Endothelial cell of umbilical vein (primary cell): ENCODE measurements around the gene ORAI3. TPM values are rescaled to one million over a fixed set of nuclear protein-coding genes. Genes with fewer than 3 reads are reported as not detected.

ENCODE experiments used
- BruUV-seq: library from RNA; stranded (reverse); fragments of 400-500 nt; replicated peaks from 2 replicates; lab custom pipeline; 2021; lab: Mats Ljungman, UMichigan
- CTCF ChIA-PET: fragments of 300-600, 350-600 bp; sonication (Branson Sonifier 250); formaldehyde crosslinking; loops from one replicate; lab custom pipeline; 2021; ENCODE audit warnings: antibody characterized with exemption, inconsistent platforms; lab: Charles Lee
- POLR2A ChIA-PET: fragments of 300-600, 350-600 bp; sonication (Branson Sonifier 250); formaldehyde crosslinking; loops from one replicate; lab custom pipeline; 2021; ENCODE audit warnings: antibody characterized with exemption, inconsistent platforms; lab: Charles Lee
- DNase-seq: peaks from one replicate; pipeline ENCODE4 v3.0.0-alpha.2; 2011; ENCODE audit warnings: low read depth, low spot score
- FAIRE-seq: peaks from 2 replicates; lab custom pipeline; 2011; peaks lifted over from hg19 to GRCh38; lab: Jason Lieb, UNC
- H2AFZ ChIP-seq: 2 replicates; pipeline ENCODE4 v1.6.0; 2012; ENCODE audit warnings: low read depth, low read length, control low read depth, inconsistent platforms
- H3K27ac ChIP-seq: 2 replicates; pipeline ENCODE4 v1.5.1; 2011; ENCODE audit warnings: low read depth, mild to moderate bottlenecking, control low read depth, low read length, moderate library complexity; ENCODE audit not compliant: insufficient read depth
- H3K27me3 ChIP-seq, 2 experiments: 2 replicates each; pipeline versions ENCODE4 v1.6.0 to v1.6.1; 2011; ENCODE audit warnings: low read length in 2 of 2, mixed read lengths in 1 of 2; ENCODE audit not compliant: control insufficient read depth in 2 of 2, insufficient read depth in 2 of 2
- H3K36me3 ChIP-seq, 2 experiments: 2 replicates in 1 of 2; 3 replicates in 1 of 2; pipeline ENCODE4 v1.5.1; 2011; ENCODE audit warnings: low read length in 2 of 2, mild to moderate bottlenecking in 1 of 2, moderate library complexity in 1 of 2; ENCODE audit not compliant: control insufficient read depth in 2 of 2, insufficient read depth in 2 of 2; ENCODE audit errors: extremely low read depth in 1 of 2
- H3K4me1 ChIP-seq: 3 replicates; pipeline ENCODE4 v1.5.1; 2011; ENCODE audit warnings: mild to moderate bottlenecking, low read length; ENCODE audit not compliant: control insufficient read depth, insufficient read depth; ENCODE audit errors: extremely low read depth
- H3K4me2 ChIP-seq: 2 replicates; pipeline ENCODE4 v1.6.1; 2011; ENCODE audit warnings: low read length, control low read depth, mixed read lengths; ENCODE audit not compliant: insufficient read depth
- H3K4me3 ChIP-seq, 3 experiments: fragments of 200-600 bp in 1 of 3; sonication (generic), shearing (Covaris generic) in 1 of 3; replicated peaks in 1 of 3; 2 replicates each; pipeline ENCODE4 v1.5.1; 2011 to 2016; ENCODE audit warnings: control low read depth in 3 of 3, low read length in 3 of 3, mild to moderate bottlenecking in 2 of 3, inconsistent platforms in 1 of 3, low read depth in 1 of 3, moderate library complexity in 1 of 3; ENCODE audit not compliant: insufficient read depth in 1 of 3
- H3K79me2 ChIP-seq: 2 replicates; pipeline ENCODE4 v1.6.0; 2012; ENCODE audit warnings: low read length, inconsistent platforms; ENCODE audit not compliant: control insufficient read depth, insufficient read depth
- H3K9ac ChIP-seq: replicated peaks from 2 replicates; pipeline ENCODE3; 2011; ENCODE audit warnings: low read length, control low read depth; ENCODE audit not compliant: insufficient read depth; ENCODE audit errors: extremely low read depth
- H3K9me1 ChIP-seq: replicated peaks from 3 replicates; pipeline ENCODE4 v1.6.0; 2011; ENCODE audit warnings: mild to moderate bottlenecking, low read length; ENCODE audit not compliant: control insufficient read depth, insufficient read depth; ENCODE audit errors: extremely low read depth
- H3K9me3 ChIP-seq: replicated peaks from 2 replicates; pipeline ENCODE4 v1.5.1; 2012; ENCODE audit warnings: low read length, inconsistent platforms; ENCODE audit not compliant: control insufficient read depth, insufficient read depth
- H4K20me1 ChIP-seq: replicated peaks from 2 replicates; pipeline ENCODE3; 2011; ENCODE audit warnings: mild to moderate bottlenecking, low read length; ENCODE audit not compliant: control insufficient read depth, insufficient read depth; ENCODE audit errors: extremely low read depth
- EZH2 ChIP-seq: IDR thresholded peaks from 2 replicates; pipeline ENCODE4 v1.6.1; 2012; ENCODE audit warnings: borderline replicate concordance, low read depth, mild to moderate bottlenecking, moderate library complexity, low read length, inconsistent platforms; ENCODE audit not compliant: severe bottlenecking
- JUN ChIP-seq: IDR thresholded peaks from 2 replicates; pipeline ENCODE4 v1.6.1; 2011; ENCODE audit warnings: borderline replicate concordance, low read depth; ENCODE audit not compliant: insufficient read length, insufficient read depth
- MYC ChIP-seq: IDR thresholded peaks from one replicate; pipeline ENCODE4 v1.6.1; 2011; ENCODE audit warnings: mild to moderate bottlenecking, low read depth, low read length
- POLR2A ChIP-seq: IDR thresholded peaks from 2 replicates; pipeline ENCODE4 v1.6.1; 2012; ENCODE audit warnings: low read depth, mild to moderate bottlenecking, control low read depth, low read length
- POLR2AphosphoS5 ChIP-seq: IDR thresholded peaks from 2 replicates; pipeline ENCODE4 v1.6.1; 2012; ENCODE audit warnings: low read depth, mild to moderate bottlenecking, control low read depth, low read length, moderate library complexity; ENCODE audit not compliant: insufficient read depth
- dilution Hi-C: fragments of 300-500 bp; cut with MboI; formaldehyde crosslinking; loops from one replicate; pipeline ENCODE4 v1.15.0; 2019; ENCODE audit warnings: low sequenced_read_pairs; ENCODE audit not compliant: extremely low pct_ligation_motif_present
- intact Hi-C: fragments of 100-400 bp; cut with micrococcal nuclease; formaldehyde crosslinking; loops from one replicate; pipeline ENCODE4 v1.10.0; 2022
- polyA plus RNA-seq, 4 experiments: library from polyadenylated mRNA; depleted of rRNA in 3 of 4; stranded (reverse) in 3 of 4; unstranded in 1 of 4; fragments of >200 nt; gene quantifications; 2 replicates each; pipeline versions ENCODE4 v1.2.1 to v1.2.3, GENCODE V29; 2011 to 2012; ENCODE audit warnings: missing spikeins in 1 of 4
- total RNA-seq: library from RNA; stranded (reverse); gene quantifications from 2 replicates; pipeline ENCODE4 v1.2.3, GENCODE V29; 2021

ORAI3 gene
- total and polyA plus RNA-seq, 2 donors (not counting 3 experiments of a cell fraction or from before 2014, with no cell fraction given) = 17.6 to 25.4 TPM

- H3K9ac ChIP-seq = no peak overlapping the region
- no peak overlapping the region for H3K4me3 ChIP-seq
- peak overlapping the region; percentile 83 for H3K27ac ChIP-seq
- H3K9me1 ChIP-seq = no peaks in the 10 kb centered on the region
- no peaks in the 10 kb centered on the region for H3K9me3 ChIP-seq
- FAIRE-seq = peak; percentile 97
- no peak overlapping the region for H3K4me2 ChIP-seq
- intact Hi-C loops (loop anchor here (1.0 kb wide), 2 partner anchors 19 to 28 kb away; no protein-coding TSS in a partner anchor), dilution Hi-C loops (no loop called here)
- peaks cover 24% of the 10 kb centered on the region for H3K4me1 ChIP-seq
- H3K36me3 ChIP-seq = no peaks in the 10 kb centered on the region
- CTCF ChIA-PET = interaction anchor here (3.5 kb wide), 1 partner anchor 58 kb away, joined by 128 read pairs; no protein-coding TSS in a partner anchor
- no peaks in the 10 kb centered on the region for H3K79me2 ChIP-seq
- H4K20me1 ChIP-seq = no peaks in the 10 kb centered on the region
- POLR2A ChIA-PET = no interaction called here
- TF ChIP-seq JUN (no peak), POLR2AphosphoS5 (peak; percentile 48)
- DNase-seq = peak; percentile 63
- H2AFZ ChIP-seq = peak overlapping the region; percentile 42
- no TSS peak for BruUV-seq
- H3K27me3 ChIP-seq = no peaks in the 10 kb centered on the region
These were observed 45.3 kb upstream of the ORAI3 start for GRCh38 chr16:30903596-30903995.

DNA sequence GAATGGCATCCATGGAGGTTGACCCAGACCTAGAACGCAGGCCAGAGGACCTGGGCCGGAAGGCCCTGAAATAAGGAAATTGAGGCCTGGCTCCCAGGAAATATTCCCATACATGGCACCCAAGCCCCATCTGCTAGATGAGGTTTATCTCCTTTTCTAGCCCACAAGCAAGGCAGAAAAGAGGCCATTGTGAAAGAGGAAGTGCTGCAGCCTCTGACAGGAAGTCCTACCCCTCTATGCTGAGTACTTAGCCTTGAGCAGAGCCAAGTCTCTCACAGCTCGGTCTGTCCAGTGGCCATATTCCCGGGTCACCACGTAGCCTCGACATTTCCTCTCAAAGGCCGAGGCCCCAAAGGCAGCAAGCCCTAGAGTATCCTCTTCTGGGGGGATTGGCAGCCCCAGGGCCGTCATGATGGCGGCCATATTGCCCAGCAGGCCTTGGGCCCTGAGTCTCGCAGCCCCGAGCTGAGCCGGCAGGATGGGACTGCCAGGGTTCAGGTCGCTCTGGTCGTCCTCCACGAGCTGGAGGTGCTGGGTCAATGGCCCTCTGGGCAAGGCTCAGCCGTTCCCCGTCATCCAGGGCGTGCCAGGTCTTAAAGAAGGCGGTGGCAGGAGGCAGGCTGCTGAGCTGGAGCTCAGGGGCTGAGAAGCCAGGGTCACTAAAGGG, 44.6 kb upstream of the ORAI3 start:
- H3K4me3 ChIP-seq = no peak overlapping the region
- dilution Hi-C loops (no loop called here), intact Hi-C loops (no loop called here)
- FAIRE-seq (no peak), DNase-seq (no peak)
- POLR2A ChIA-PET = no interaction called here
- H2AFZ ChIP-seq = peak overlapping the region; percentile 42
- H4K20me1 ChIP-seq = no peaks in the 10 kb centered on the region
- CTCF ChIA-PET = interaction anchor here (1.5 kb wide), 1 partner anchor 59 kb away, joined by 6 read pairs; no protein-coding TSS in a partner anchor
- H3K36me3 ChIP-seq = no peaks in the 10 kb centered on the region
- H3K4me2 ChIP-seq = peak overlapping the region; percentile 20
- peaks cover 24% of the 10 kb centered on the region for H3K4me1 ChIP-seq
- no peak overlapping the region for H3K9ac ChIP-seq
- peak overlapping the region; percentile 83 for H3K27ac ChIP-seq
- no peaks in the 10 kb centered on the region for H3K9me1 ChIP-seq
- TSS peak; percentile 34 for BruUV-seq
- H3K9me3 ChIP-seq = no peaks in the 10 kb centered on the region
- TF ChIP-seq MYC (no peak), POLR2AphosphoS5 (no peak), POLR2A (no peak), EZH2 (no peak)
- no peaks in the 10 kb centered on the region for H3K27me3 ChIP-seq
- H3K79me2 ChIP-seq = no peaks in the 10 kb centered on the region
